Measurements from ENCODE around the gene PARP2. TPM values are rescaled to one million over a fixed set of nuclear protein-coding genes. Genes with fewer than 3 reads are reported as not detected.

Gene PARP2
- total RNA-seq, 1 donor from 2014 or later, result 25.3 TPM

GRCh38 chr14:20305265-20306078 lies 38.0 kb upstream of the PARP2 start, which contains the start of gene TTC5:
TSS of gene TTC5 (minus strand) at chr14:20305951. CDS start at chr14:20305937, 14 bp downstream.
- peaks cover 12% of the 10 kb centered on the region for H3K36me3 Mint-ChIP-seq (ENCODE audit: unreplicated experiment)
- TF ChIP-seq CTCF (IDR thresholded peaks at IDR 0.05), result peak; percentile 98
- DNase-seq (ENCODE audit: extremely low spot score, unreplicated experiment), result peak; percentile 94
- H3K4me1 Mint-ChIP-seq (ENCODE audit: unreplicated experiment), result peaks cover 30% of the 10 kb centered on the region
- H3K9me3 Mint-ChIP-seq (ENCODE audit: unreplicated experiment), result no peaks in the 10 kb centered on the region
- H3K4me3 Mint-ChIP-seq (ENCODE audit: unreplicated experiment), result peak within 1 kb of the TSS; percentile 86
- H3K27ac Mint-ChIP-seq (ENCODE audit: unreplicated experiment), result peak within 1 kb of the TSS; percentile 88
- H3K27me3 Mint-ChIP-seq (ENCODE audit: unreplicated experiment), result no peaks in the 10 kb centered on the region

GRCh38 chr14:20306079-20306423 lies 37.4 kb upstream of the PARP2 start:
- DNase-seq (ENCODE audit: extremely low spot score, unreplicated experiment), result no peak
- peak overlapping the region; percentile 88 for H3K27ac Mint-ChIP-seq (ENCODE audit: unreplicated experiment)
- H3K9me3 Mint-ChIP-seq (ENCODE audit: unreplicated experiment), result no peaks in the 10 kb centered on the region
- no peak for TF ChIP-seq CTCF (IDR thresholded peaks at IDR 0.05)
- peaks cover 30% of the 10 kb centered on the region for H3K4me1 Mint-ChIP-seq (ENCODE audit: unreplicated experiment)
- no peaks in the 10 kb centered on the region for H3K27me3 Mint-ChIP-seq (ENCODE audit: unreplicated experiment)
- peak overlapping the region; percentile 86 for H3K4me3 Mint-ChIP-seq (ENCODE audit: unreplicated experiment)
- H3K36me3 Mint-ChIP-seq (ENCODE audit: unreplicated experiment), result peaks cover 6% of the 10 kb centered on the region

GRCh38 chr14:20314026-20314425 lies 29.4 kb upstream of the PARP2 start:
- H3K27me3 Mint-ChIP-seq (ENCODE audit: unreplicated experiment), result no peaks in the 10 kb centered on the region
- H3K4me3 Mint-ChIP-seq (ENCODE audit: unreplicated experiment), result no peak overlapping the region
- no peaks in the 10 kb centered on the region for H3K9me3 Mint-ChIP-seq (ENCODE audit: unreplicated experiment)
- DNase-seq (ENCODE audit: extremely low spot score, unreplicated experiment), result no peak
- no peaks in the 10 kb centered on the region for H3K4me1 Mint-ChIP-seq (ENCODE audit: unreplicated experiment)
- peaks cover 31% of the 10 kb centered on the region for H3K36me3 Mint-ChIP-seq (ENCODE audit: unreplicated experiment)
- TF ChIP-seq CTCF (IDR thresholded peaks at IDR 0.05), result no peak
- H3K27ac Mint-ChIP-seq (ENCODE audit: unreplicated experiment), result no peak overlapping the region

GRCh38 chr14:20317720-20318119 lies 25.7 kb upstream of the PARP2 start:
- DNase-seq (ENCODE audit: extremely low spot score, unreplicated experiment), result no peak
- no peaks in the 10 kb centered on the region for H3K27me3 Mint-ChIP-seq (ENCODE audit: unreplicated experiment)
- TF ChIP-seq CTCF (IDR thresholded peaks at IDR 0.05), result no peak
- H3K27ac Mint-ChIP-seq (ENCODE audit: unreplicated experiment), result no peak overlapping the region
- H3K9me3 Mint-ChIP-seq (ENCODE audit: unreplicated experiment), result no peaks in the 10 kb centered on the region
- H3K36me3 Mint-ChIP-seq (ENCODE audit: unreplicated experiment), result peaks cover 37% of the 10 kb centered on the region
- H3K4me1 Mint-ChIP-seq (ENCODE audit: unreplicated experiment), result no peaks in the 10 kb centered on the region
- no peak overlapping the region for H3K4me3 Mint-ChIP-seq (ENCODE audit: unreplicated experiment)

GRCh38 chr14:20327005-20327869 lies 16.2 kb upstream of the PARP2 start:
- no peak for DNase-seq (ENCODE audit: extremely low spot score, unreplicated experiment)
- TF ChIP-seq CTCF (IDR thresholded peaks at IDR 0.05), result peak; percentile 77
- Mint-ChIP-seq H3K4me3 (ENCODE audit: unreplicated experiment) (no peak overlapping the region), H3K4me1 (ENCODE audit: unreplicated experiment) (peaks cover 27% of the 10 kb centered on the region), H3K27me3 (ENCODE audit: unreplicated experiment) (no peaks in the 10 kb centered on the region), H3K36me3 (ENCODE audit: unreplicated experiment) (peaks cover 13% of the 10 kb centered on the region), H3K27ac (ENCODE audit: unreplicated experiment) (peak overlapping the region; percentile 74), H3K9me3 (ENCODE audit: unreplicated experiment) (no peaks in the 10 kb centered on the region)

Measured in osteocyte (in vitro differentiated cells).